GM12891 (cell line): ENCODE measurements around the gene RASSF4.

ENCODE experiments used
- PAX5 ChIP-seq: IDR thresholded peaks from 2 replicates; pipeline ENCODE4 v1.6.1; 2011; ENCODE audit warnings: low read length, moderate library complexity, mild to moderate bottlenecking; ENCODE audit not compliant: insufficient read depth, severe bottlenecking
- POLR2A ChIP-seq: IDR thresholded peaks from 2 replicates; pipeline ENCODE4 v1.6.1; 2011; ENCODE audit warnings: low read depth, low read length, control low read depth
- POLR2AphosphoS5 ChIP-seq: IDR thresholded peaks from 2 replicates; pipeline ENCODE4 v1.6.1; 2011; ENCODE audit warnings: low read depth, low read length, control low read depth
- SPI1 ChIP-seq: IDR thresholded peaks from 2 replicates; pipeline ENCODE4 v1.6.1; 2011; ENCODE audit warnings: low read depth, low read length, control low read depth
- TAF1 ChIP-seq: IDR thresholded peaks from 2 replicates; pipeline ENCODE4 v1.6.1; 2011; ENCODE audit warnings: low read depth, low read length, control low read depth

- TF ChIP-seq POLR2AphosphoS5 (no peak), POLR2A (no peak), TAF1 (no peak), SPI1 (no peak), PAX5 (no peak)
These were observed 39.4 kb upstream of the RASSF4 start for GRCh38 chr10:44920252-44920651.
